ENCODE data around the gene RBMY1F. TPM values are rescaled to one million over a fixed set of nuclear protein-coding genes. Genes with fewer than 3 reads are reported as not detected.

Gene RBMY1F
- not detected in 2 replicates for total RNA-seq

GRCh38 chrY:22182823-22183222, at the start of gene RBMY1F:
RBMY1F (minus strand) TSS chrY:22182923; CDS start chrY:22180969, 1,954 bp downstream.

Other genes starting within 250 kb of the RBMY1F start
- gene RBMY1J, start 220.5 kb upstream of the RBMY1F start, total RNA-seq, result not detected in 2 replicates